WTC11 (cell line): ENCODE measurements around the gene CDK17.

Experiments
- AR ChIP-seq: fragments of 250-450 bp; sonication (Bioruptor Pico); IDR thresholded peaks from 2 replicates; pipeline ENCODE4 v1.9.0; 2021; ENCODE audit warnings: mild to moderate bottlenecking
- ATF2 ChIP-seq: sonication (generic); formaldehyde crosslinking; IDR thresholded peaks from 2 replicates; pipeline ENCODE4 v1.8.1; 2022; ENCODE audit warnings: low read depth, missing genetic modification reagents, borderline replicate concordance
- CTCF ChIP-seq: fragments of 200-600 bp; IDR thresholded peaks from 2 replicates; pipeline ENCODE4 v1.8.0; 2022; ENCODE audit warnings: antibody characterized with exemption
- E2F1 ChIP-seq: sonication (generic); formaldehyde crosslinking; IDR thresholded peaks from 2 replicates; pipeline ENCODE4 v1.8.0; 2022; ENCODE audit warnings: mild to moderate bottlenecking, missing genetic modification reagents
- ELF4 ChIP-seq: sonication (generic); formaldehyde crosslinking; IDR thresholded peaks from 2 replicates; pipeline ENCODE4 v1.8.1; 2022; ENCODE audit warnings: low read depth, mild to moderate bottlenecking, moderate library complexity, missing genetic modification reagents
- GABPB1 ChIP-seq: sonication (generic); formaldehyde crosslinking; IDR thresholded peaks from 2 replicates; pipeline ENCODE4 v1.8.1; 2023; ENCODE audit warnings: mild to moderate bottlenecking, missing genetic modification reagents
- SMAD3 ChIP-seq: sonication (generic); formaldehyde crosslinking; IDR thresholded peaks from 2 replicates; pipeline ENCODE4 v1.8.0; 2022; ENCODE audit warnings: missing genetic modification reagents, mild to moderate bottlenecking, borderline replicate concordance
- ZNF232 ChIP-seq: sonication (generic); formaldehyde crosslinking; IDR thresholded peaks from 2 replicates; pipeline ENCODE4 v1.8.0; 2022; ENCODE audit warnings: mild to moderate bottlenecking, missing genetic modification reagents

GRCh38 chr12:96327889-96328288 is 72.3 kb downstream of the CDK17 start:
- TF ChIP-seq ATF2 (no peak), SMAD3 (CRISPR knock-in tag) (no peak), ELF4 (no peak), CTCF (no peak), AR (CRISPR knock-in tag) (no peak), ZNF232 (CRISPR knock-in tag) (no peak), GABPB1 (CRISPR knock-in tag) (no peak), E2F1 (CRISPR knock-in tag) (no peak)
